Measurements from ENCODE around the gene CDCA4. TPM values are rescaled to one million over a fixed set of nuclear protein-coding genes. Genes with fewer than 3 reads are reported as not detected.

The CDCA4 gene
- 33.2 and 34.6 TPM in 2 replicates for total RNA-seq

DNA sequence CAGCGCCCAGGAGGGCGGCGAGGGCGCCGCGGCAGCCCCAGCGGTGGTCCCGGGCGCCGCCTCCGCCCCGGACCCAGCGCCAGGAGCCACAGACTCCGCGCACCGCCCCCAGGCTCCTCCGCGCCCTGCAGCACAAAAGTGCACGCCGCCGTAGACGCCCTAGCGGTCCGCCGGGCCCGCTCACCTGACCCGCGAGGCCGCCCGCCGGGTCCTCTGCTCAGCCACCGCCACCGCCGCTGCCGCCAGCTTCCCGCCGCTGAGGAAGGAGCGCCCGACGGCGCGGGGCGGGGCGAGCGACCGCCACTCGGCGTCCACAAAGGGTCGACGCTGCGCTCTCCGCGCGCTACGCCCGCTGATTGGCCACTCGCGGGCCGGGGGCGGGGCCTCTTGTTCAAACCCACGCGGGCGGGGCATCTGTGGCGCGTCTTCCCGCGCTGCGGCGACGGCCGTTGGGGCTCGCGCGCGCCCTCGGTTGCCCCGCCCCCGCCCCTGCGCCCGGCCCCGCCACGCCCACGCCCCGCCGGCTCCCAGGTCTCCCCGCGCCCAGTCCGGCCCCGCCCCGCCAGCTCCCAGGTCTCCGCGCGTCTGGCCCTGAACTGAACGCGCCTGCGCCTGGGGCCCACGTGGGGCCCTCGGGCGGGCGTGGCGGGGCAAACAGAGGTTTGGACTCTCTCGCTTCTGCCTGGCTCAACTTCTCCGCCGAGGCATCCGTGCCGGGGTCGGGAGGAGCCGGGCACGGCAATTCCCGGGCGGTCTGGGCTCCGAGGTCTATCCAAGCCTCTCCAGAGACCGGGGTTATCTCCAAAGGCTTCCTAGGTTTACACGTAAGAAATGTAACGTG, at the start of gene CDCA4:
TSS of gene CDCA4 (minus strand) at position 269 of the 841 bp plus-strand sequence. CDS start 9,154 bp downstream, outside the sequence.
- TF ChIP-seq, protein P1, sequence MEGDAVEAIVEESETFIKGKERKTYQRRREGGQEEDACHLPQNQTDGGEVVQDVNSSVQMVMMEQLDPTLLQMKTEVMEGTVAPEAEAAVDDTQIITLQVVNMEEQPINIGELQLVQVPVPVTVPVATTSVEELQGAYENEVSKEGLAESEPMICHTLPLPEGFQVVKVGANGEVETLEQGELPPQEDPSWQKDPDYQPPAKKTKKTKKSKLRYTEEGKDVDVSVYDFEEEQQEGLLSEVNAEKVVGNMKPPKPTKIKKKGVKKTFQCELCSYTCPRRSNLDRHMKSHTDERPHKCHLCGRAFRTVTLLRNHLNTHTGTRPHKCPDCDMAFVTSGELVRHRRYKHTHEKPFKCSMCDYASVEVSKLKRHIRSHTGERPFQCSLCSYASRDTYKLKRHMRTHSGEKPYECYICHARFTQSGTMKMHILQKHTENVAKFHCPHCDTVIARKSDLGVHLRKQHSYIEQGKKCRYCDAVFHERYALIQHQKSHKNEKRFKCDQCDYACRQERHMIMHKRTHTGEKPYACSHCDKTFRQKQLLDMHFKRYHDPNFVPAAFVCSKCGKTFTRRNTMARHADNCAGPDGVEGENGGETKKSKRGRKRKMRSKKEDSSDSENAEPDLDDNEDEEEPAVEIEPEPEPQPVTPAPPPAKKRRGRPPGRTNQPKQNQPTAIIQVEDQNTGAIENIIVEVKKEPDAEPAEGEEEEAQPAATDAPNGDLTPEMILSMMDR (IDR thresholded peaks at IDR 0.05; ENCODE audit: insufficient read depth, low read length, poor library complexity, severe bottlenecking), result no peak
- Histone ChIP-seq H3K4me3 (ENCODE audit: low read depth, low read length) (peak within 1 kb of the TSS; percentile 58), H3K27me3 (ENCODE audit: control insufficient read depth, insufficient read depth, low read length) (no peaks in the 10 kb centered on the region), H3K36me3 (ENCODE audit: control insufficient read depth, insufficient read depth, low read length) (no peaks in the 10 kb centered on the region)
- DNase-seq (ENCODE audit: low read depth), result peak; percentile 60

DNA sequence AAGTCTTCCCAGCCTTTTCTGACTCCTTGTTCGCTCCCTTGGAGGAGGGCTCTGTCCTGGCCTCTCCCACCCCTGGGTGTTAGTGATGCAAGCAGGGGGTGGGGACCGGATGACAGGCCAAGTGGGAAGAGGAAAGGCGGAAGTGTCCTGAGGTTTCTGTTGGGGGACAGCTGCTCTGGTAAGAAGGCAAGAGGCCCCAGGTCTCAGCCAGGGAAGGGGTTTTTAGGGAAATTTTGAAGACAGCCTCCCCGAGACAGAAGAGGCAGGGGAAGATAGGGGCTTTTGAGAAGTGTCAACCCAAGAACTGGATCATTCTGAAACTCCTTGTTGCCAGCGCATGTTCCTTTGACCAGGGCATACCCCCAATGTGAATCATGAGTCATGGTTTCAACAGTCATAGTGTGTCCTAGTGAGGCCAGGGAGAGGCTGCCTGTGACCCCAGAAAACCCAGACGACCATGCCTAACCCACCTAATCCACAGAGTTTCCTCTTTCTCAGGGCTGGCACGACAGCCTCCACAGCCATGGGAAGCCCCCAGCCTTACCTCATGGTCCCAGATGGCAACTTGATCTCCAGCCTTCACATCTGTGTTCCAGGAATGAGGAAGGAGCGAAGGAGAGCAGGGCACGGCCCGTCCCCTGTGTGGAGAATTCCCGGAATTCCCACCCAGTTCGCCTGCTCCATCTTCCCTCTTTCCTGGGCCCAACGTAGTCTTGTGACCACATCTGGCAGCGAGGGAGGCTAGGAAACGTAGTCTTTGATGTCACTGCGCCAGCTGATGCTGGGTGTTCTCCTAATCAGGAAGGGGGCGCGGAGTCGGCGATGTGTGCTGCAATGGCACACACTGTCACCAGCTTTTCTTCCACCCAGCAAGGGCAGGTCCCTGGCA, 49.2 kb upstream of the CDCA4 start:
- DNase-seq (ENCODE audit: low read depth), result no peak
- Histone ChIP-seq H3K27me3 (ENCODE audit: control insufficient read depth, insufficient read depth, low read length) (peaks cover 3% of the 10 kb centered on the region), H3K36me3 (ENCODE audit: control insufficient read depth, insufficient read depth, low read length) (no peaks in the 10 kb centered on the region), H3K4me3 (ENCODE audit: low read depth, low read length) (no peak overlapping the region)
- TF ChIP-seq, protein P1 (IDR thresholded peaks at IDR 0.05; ENCODE audit: insufficient read depth, low read length, poor library complexity, severe bottlenecking), result no peak

DNA sequence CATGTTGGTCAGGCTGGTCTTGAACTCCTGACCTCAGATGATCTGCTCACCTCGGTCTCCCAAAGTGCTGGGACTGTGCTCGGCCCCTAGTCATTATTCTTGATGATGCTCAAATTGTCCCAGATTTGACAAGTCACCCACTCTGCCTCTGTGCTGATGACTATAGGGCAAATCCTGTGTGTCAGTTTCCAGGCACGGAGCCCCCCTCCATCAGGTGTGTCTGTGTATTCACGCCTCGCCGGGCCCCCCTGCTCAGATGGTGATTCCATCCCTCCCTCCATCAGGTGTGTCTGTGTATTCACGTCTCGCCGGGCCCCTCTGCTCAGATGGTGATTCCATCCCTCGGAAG, 48.6 kb upstream of the CDCA4 start:
- H3K27me3 ChIP-seq (ENCODE audit: control insufficient read depth, insufficient read depth, low read length), result no peaks in the 10 kb centered on the region
- no peak for DNase-seq (ENCODE audit: low read depth)
- H3K36me3 ChIP-seq (ENCODE audit: control insufficient read depth, insufficient read depth, low read length), result no peaks in the 10 kb centered on the region
- no peak overlapping the region for H3K4me3 ChIP-seq (ENCODE audit: low read depth, low read length)
- TF ChIP-seq, protein P1 (IDR thresholded peaks at IDR 0.05; ENCODE audit: insufficient read depth, low read length, poor library complexity, severe bottlenecking), result no peak

DNA sequence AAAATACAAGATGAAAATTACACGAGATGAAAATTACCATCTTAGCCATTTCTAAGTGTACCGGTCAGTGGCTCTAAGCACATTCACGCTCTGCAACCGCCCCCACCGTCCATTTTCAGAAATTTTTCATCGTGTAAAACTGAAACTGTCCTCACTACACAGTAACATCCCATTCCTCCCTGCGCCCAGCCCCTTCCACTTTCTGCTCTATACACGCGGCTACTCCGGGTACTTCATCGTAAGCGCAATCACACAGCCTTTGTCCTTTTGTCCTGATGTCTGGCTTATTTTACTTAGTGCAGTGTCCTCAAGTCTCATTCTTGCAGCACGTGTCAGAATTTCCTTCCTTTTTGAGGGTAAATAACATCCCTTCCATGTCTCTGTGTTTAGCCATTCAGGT, 47.9 kb upstream of the CDCA4 start:
- Histone ChIP-seq H3K27me3 (ENCODE audit: control insufficient read depth, insufficient read depth, low read length) (no peaks in the 10 kb centered on the region), H3K36me3 (ENCODE audit: control insufficient read depth, insufficient read depth, low read length) (no peaks in the 10 kb centered on the region), H3K4me3 (ENCODE audit: low read depth, low read length) (no peak overlapping the region)
- TF ChIP-seq, protein P1 (IDR thresholded peaks at IDR 0.05; ENCODE audit: insufficient read depth, low read length, poor library complexity, severe bottlenecking), result no peak
- no peak for DNase-seq (ENCODE audit: low read depth)

DNA sequence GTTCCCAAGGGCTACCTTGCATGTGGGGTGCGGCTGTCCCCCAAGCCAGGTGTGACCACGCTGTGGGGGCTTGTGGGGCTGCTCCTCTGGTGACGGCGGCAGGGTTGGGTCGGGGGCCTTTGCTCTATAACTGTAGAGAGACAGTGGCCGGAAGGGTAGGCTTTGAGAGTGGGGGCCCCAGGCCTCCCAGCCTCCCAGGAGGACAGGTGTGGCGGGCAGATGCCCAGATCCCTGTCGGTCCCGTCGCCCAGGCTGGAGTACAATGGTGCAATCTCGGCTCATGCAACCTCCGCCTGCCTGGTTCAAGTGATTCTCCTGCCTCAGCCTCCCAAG, 47.1 kb upstream of the CDCA4 start:
- no peak for DNase-seq (ENCODE audit: low read depth)
- TF ChIP-seq, protein P1 (IDR thresholded peaks at IDR 0.05; ENCODE audit: insufficient read depth, low read length, poor library complexity, severe bottlenecking), result no peak
- Histone ChIP-seq H3K4me3 (ENCODE audit: low read depth, low read length) (no peak overlapping the region), H3K27me3 (ENCODE audit: control insufficient read depth, insufficient read depth, low read length) (no peaks in the 10 kb centered on the region), H3K36me3 (ENCODE audit: control insufficient read depth, insufficient read depth, low read length) (no peaks in the 10 kb centered on the region)

Measured in kidney epithelial cell (primary cell).